Measurements from ENCODE around the gene TCF15. TPM values are rescaled to one million over a fixed set of nuclear protein-coding genes. Genes with fewer than 3 reads are reported as not detected.

Gene TCF15
- total and polyA plus RNA-seq, 2 of the 4 experiments (the other 2 are of a cell fraction): not detected

- Histone ChIP-seq H2BK20ac (ENCODE audit: low read depth, low read length) (no peak overlapping the region), H3K18ac (ENCODE audit: low read depth, low read length) (no peak overlapping the region), H2AK9ac (replicated peaks; ENCODE audit: low read depth, low read length, poor library complexity) (peak overlapping the region; percentile 82), H3K27ac (ENCODE audit: insufficient read depth, low read length) (peak overlapping the region; percentile 90), H3K4ac (ENCODE audit: low read depth, low read length) (peak overlapping the region; percentile 95), H3K79me1 (ENCODE audit: low read depth in 1 of 2, low read length in 2 of 2) (peaks cover 38 to 57% of the 10 kb centered on the region in 2 experiments), H3K4me1 (ENCODE audit: control insufficient read depth, insufficient read depth, low read length) (peaks cover 12% of the 10 kb centered on the region), H3K56ac (ENCODE audit: extremely low read depth, insufficient read depth, low read length) (peak overlapping the region; percentile 67; the same call in 1 of the 2 replicates), H4K8ac (ENCODE audit: low read depth in 2 of 2, low read length in 2 of 2) (peak overlapping the region; percentile 27 to 67; a peak in 2 of 4 replicates), H3K36me3 (ENCODE audit: control insufficient read depth, insufficient read depth, low read length) (peaks cover 33% of the 10 kb centered on the region), H2AFZ (replicated peaks; ENCODE audit: low read length, poor library complexity) (peak overlapping the region; percentile 96), H2BK5ac (ENCODE audit: low read depth, low read length, poor library complexity, severe bottlenecking) (peak overlapping the region; percentile 87), H3K9ac (ENCODE audit: low read depth, low read length) (peak overlapping the region; percentile 96), H3K4me2 (ENCODE audit: low read depth, low read length) (peak overlapping the region; percentile 81), H4K5ac (ENCODE audit: low read depth, low read length) (peak overlapping the region; percentile 13), H3K23ac (ENCODE audit: low read depth, low read length) (peak overlapping the region; percentile 77), H3K27me3 (ENCODE audit: control insufficient read depth, insufficient read depth, low read length) (peaks cover 3% of the 10 kb centered on the region; the same call in 1 of the 2 replicates), H2BK120ac (ENCODE audit: low read depth, low read length) (no peak overlapping the region), H3K14ac (replicated peaks; ENCODE audit: low read depth, low read length) (peak overlapping the region; percentile 83), H3K4me3 (ENCODE audit: insufficient read depth, low read depth, low read length) (peak overlapping the region; percentile 79), H3K9me3 (ENCODE audit: control insufficient read depth, insufficient read depth, low read length) (no peaks in the 10 kb centered on the region), H4K20me1 (ENCODE audit: insufficient read depth, low read length) (peaks cover 34% of the 10 kb centered on the region), H4K91ac (ENCODE audit: insufficient read depth, low read depth, low read length) (peak overlapping the region; percentile 81; the same call in 1 of the 2 replicates), H3K9me1 (ENCODE audit: insufficient read depth, low read length) (peaks cover 5% of the 10 kb centered on the region), H2BK15ac (ENCODE audit: low read depth, low read length) (no peak overlapping the region), H2AK5ac (ENCODE audit: low read depth, low read length) (peak overlapping the region; percentile 88; the same call in 1 of the 2 replicates)
- dilution Hi-C loops (cut with HindIII; ENCODE audit: low sequenced_read_pairs, unreplicated experiment): no loop called here
- ChIA-PET POLR2A (ENCODE audit: unreplicated experiment) (no interaction called here), CTCF (interaction anchor here (0.6 kb wide), 1 partner anchor 15 kb away, joined by 3 read pairs; no protein-coding TSS in a partner anchor)
- intact Hi-C loops (cut with micrococcal nuclease): loop anchor here (5.0 kb wide), 1 partner anchor 75 kb away; no protein-coding TSS in a partner anchor
- TF ChIP-seq, protein P1, sequence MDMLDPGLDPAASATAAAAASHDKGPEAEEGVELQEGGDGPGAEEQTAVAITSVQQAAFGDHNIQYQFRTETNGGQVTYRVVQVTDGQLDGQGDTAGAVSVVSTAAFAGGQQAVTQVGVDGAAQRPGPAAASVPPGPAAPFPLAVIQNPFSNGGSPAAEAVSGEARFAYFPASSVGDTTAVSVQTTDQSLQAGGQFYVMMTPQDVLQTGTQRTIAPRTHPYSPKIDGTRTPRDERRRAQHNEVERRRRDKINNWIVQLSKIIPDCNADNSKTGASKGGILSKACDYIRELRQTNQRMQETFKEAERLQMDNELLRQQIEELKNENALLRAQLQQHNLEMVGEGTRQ (IDR thresholded peaks at IDR 0.05; ENCODE audit: low read depth, low read length): no peak
- TF ChIP-seq MXI1 (IDR thresholded peaks at IDR 0.05; ENCODE audit: borderline replicate concordance, low read depth, low read length): peak; percentile 69; the same call in 1 of the 2 replicates
- 40% methylated on average over 4 of the region's 20 CpGs; no CpG with 5 or more reads in 1 of the 2 experiments for WGBS, 2 experiments (ENCODE audit: extremely low coverage in 2 of 2, insufficient read length in 1 of 2)
- no peak for DNase-seq
- ATAC-seq (ENCODE audit: low read depth): no peak
- in situ Hi-C loops (cut with MboI; ENCODE audit: low sequenced_read_pairs): loop anchor here (10.0 kb wide), 3 partner anchors 107 to 297 kb away; partner anchors contain the start of gene CSNK2A1
- BruUV-seq (replicated peaks): no TSS peak
Measured at GRCh38 chr20:651713-652614, 41.9 kb upstream of the TCF15 start.

Data from IMR-90 (cell line).